Erythroblast (primary cell): ENCODE measurements around the gene GPR18.

Source experiments
- DNase-seq, 2 experiments: peaks; one replicate each; lab custom pipeline; 2025; lab: John Stamatoyannopoulos, UW
- GATA1 ChIP-seq: IDR thresholded peaks from 2 replicates; pipeline ENCODE4 v1.6.1; 2011; ENCODE audit warnings: low read depth, mild to moderate bottlenecking, control low read depth, low read length, moderate library complexity
- POLR2A ChIP-seq: IDR thresholded peaks from 2 replicates; pipeline ENCODE4 v1.6.1; 2011; ENCODE audit warnings: mild to moderate bottlenecking, low read length

GPR18 gene

DNA sequence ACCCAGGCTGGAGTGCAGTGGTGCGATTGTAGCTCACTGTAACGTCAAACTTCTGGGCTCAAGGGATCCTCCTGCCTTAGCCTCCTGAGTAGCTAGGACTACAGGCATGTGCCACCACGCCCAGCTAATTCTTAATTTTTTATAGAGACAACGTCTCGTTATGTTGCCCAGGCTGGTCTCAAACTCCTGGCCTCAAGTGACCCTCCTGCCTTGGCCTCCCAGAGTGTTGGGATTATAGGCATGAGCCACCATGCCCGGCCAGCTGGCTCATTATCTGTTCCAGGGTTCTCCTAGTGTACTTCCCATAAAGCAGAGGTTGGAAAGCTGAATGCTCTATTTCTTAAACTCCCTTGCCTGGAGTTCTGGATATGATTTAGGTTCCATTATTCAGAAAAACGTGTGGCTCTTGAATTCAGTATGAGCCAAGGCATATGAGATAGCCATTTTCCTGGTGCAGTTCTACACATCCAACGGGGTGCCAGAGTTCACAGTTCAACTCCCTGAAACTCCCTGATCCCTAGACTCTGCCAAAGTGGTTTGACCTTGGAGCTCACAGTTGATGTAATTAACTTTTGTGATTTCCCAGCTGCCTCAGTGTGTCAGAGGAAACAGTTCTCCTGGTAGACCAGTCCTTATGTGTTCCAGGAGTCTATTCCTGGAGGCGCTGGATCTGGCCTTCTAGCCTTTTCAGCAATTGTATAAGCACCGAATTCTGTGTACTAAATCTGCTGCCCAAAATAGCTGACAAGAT lies 27.4 kb upstream of the GPR18 start:
- DNase-seq, result no peak
- TF ChIP-seq GATA1 (no peak), POLR2A (no peak)

GRCh38 chr13:99282264-99283231 lies 24.4 kb upstream of the GPR18 start:
- DNase-seq, result no peak
- TF ChIP-seq GATA1 (no peak), POLR2A (no peak)

- TF ChIP-seq POLR2A (no peak), GATA1 (no peak)
- peak; percentile 48 to 72 for DNase-seq
These were observed 23.7 kb upstream of the GPR18 start for GRCh38 chr13:99281811-99282263.

GRCh38 chr13:99280166-99280565 lies 22.0 kb upstream of the GPR18 start:
- TF ChIP-seq GATA1 (no peak), POLR2A (no peak)
- DNase-seq, result no peak

DNA sequence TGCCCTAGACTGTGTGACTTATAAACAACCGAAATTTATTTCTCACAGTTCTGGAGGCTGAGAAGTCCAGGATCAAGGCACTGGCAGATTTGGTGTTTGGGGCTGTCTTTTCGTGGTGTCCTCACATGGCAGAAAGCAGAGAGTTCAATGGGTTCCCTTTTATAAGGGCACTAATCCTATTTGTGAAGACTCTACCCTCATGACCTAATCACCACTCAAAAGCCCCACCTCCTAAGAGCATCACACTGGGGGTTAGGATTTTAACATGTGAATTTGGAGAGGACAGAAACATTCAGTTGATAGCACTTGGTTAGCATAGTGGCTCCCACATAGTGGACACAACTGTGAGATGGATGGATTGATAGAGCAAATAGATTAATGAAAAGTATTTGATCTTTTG lies 21.5 kb upstream of the GPR18 start:
- TF ChIP-seq POLR2A, result no peak
- no peak for TF ChIP-seq GATA1
- DNase-seq, result no peak

GRCh38 chr13:99278843-99279242 lies 20.7 kb upstream of the GPR18 start:
- TF ChIP-seq GATA1, result no peak
- no peak for TF ChIP-seq POLR2A
- no peak for DNase-seq

- TF ChIP-seq GATA1 (no peak), POLR2A (no peak)
- DNase-seq, result no peak
These were observed 20.0 kb upstream of the GPR18 start for GRCh38 chr13:99278200-99278599.

DNA sequence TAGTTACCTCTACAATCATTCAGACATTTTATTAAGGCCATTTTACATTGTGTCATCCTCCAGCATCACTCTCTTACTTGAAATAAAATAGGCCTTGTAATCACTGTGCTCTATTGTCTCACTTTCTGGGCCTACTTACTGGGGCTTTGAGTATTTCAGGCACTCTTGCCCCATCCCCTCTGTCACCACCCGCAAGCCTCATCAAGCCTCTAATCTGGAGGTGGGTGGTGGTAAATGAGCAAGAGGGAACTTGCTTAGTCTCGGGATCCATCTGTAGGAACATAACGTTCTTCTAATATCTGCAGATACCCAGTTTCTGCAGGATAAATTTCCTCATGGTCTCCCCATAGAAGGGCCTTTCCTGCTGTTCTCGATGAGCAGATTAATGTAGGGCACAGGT lies 19.4 kb upstream of the GPR18 start:
- TF ChIP-seq POLR2A, result no peak
- no peak for TF ChIP-seq GATA1
- DNase-seq, result no peak

- no peak for DNase-seq
- no peak for TF ChIP-seq GATA1
- no peak for TF ChIP-seq POLR2A
These were observed 18.5 kb upstream of the GPR18 start for GRCh38 chr13:99276706-99277105.

DNA sequence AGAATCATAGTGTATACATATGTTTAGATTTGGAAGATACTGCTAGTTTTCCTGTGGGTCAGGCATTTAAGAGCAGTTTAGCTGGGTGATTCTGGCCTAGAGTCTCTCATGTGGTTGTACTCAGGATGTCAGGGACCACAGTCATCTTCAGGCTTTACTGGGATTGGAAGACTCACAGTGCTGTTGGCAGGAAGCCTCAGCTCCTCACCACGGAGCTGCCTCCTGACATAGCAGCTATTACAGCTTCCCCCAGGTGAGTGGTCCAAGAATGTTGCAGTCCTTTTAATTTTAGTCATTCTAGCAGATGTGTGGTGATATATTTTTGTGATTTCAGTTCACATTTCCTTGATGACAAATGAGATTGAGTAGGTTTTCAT lies 16.9 kb upstream of the GPR18 start:
- DNase-seq, result no peak
- no peak for TF ChIP-seq POLR2A
- no peak for TF ChIP-seq GATA1

DNA sequence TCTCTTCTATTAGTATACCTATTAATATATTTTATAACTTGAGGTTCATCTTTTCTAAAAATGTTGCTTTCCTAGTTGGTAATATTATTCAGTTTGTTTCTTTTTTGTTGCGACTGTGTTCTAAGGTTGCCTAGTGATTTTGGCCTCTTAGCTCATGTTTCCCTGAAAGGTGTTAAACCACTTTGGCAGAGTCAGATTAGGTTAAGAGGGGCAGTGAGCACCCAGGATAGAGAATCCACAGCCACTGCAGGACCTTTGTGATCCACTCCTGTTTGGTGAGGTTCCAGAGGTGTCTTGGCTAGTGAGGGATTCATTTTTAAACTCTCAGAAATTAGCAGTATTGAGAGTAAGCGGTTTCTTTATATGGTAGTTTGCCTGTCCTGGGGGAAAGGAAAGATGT lies 14.9 kb upstream of the GPR18 start:
- DNase-seq, result no peak
- no peak for TF ChIP-seq GATA1
- no peak for TF ChIP-seq POLR2A

DNA sequence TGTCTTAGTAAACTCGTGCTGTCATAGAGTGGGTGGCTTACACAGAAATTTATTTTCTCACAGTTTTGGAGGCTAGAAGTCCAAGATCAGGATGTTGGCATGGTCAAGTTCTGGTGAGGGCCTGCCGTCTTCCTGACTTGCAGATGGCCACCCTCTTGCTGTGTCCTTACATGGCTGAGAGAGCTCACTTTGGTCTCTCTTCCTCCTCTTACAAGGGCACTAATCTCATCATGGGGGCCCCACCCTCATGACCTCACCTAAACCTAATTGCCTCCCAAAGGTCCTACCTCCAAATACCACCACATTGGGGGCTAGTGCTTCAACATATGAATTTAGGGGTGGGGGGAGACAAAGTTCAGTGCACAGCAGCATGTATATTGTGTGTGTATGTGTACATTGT lies 14.3 kb upstream of the GPR18 start:
- no peak for TF ChIP-seq GATA1
- no peak for TF ChIP-seq POLR2A

DNA sequence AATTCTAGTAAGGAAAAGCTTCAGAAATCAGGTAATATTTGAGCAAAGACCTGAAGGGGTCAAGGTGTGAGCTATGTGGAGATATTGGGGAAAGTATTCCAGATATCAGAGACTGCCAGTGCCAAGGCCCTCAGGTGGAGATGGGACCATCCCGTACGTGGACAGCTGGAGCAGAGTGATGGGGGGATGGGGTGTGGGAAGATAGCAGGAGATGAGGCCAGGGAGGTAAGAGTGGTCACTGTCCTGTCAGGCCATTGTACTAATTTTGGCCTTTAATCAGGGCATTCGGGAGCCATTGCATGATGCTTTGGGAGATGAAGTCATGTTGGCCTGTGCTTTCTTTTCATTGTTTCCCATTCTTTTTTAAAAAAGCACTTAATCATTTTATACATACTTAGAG lies 13.1 kb upstream of the GPR18 start:
- DNase-seq, result no peak
- TF ChIP-seq POLR2A, result no peak
- no peak for TF ChIP-seq GATA1

More for the DNA sequence above, 14.3 kb upstream of the GPR18 start:
- no peak for DNase-seq

DNA sequence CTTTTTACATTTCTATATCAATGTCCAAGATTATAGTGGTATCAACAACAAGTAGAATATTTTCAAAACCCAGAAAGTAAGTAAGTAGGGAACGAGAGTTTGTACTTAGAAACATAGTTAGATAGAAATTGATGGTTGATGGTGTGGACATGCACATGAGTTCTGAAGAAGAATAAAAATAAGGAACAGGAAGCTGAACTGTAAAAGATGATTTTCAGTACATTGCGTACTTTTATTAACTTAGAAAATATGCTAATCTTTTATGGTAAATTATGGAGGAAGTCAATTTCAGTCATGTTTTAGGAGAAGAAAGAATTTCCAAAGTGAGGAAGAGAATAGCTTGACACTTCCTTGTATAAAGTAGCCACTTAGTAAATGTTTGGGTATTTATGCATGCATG lies 12.3 kb upstream of the GPR18 start:
- DNase-seq, result no peak
- TF ChIP-seq POLR2A (no peak), GATA1 (no peak)

GRCh38 chr13:99269627-99270241 lies 11.6 kb upstream of the GPR18 start:
- TF ChIP-seq POLR2A (no peak), GATA1 (no peak)
- peak; percentile 59 for DNase-seq

- TF ChIP-seq GATA1 (no peak), POLR2A (no peak)
- no peak for DNase-seq
These were observed 10.6 kb upstream of the GPR18 start for GRCh38 chr13:99268822-99269221.
